ENCODE results near the gene DKKL1.
A peak's percentile ranks its signal among the peaks of the same experiment; 100 is the strongest.

DKKL1 gene

DNA sequence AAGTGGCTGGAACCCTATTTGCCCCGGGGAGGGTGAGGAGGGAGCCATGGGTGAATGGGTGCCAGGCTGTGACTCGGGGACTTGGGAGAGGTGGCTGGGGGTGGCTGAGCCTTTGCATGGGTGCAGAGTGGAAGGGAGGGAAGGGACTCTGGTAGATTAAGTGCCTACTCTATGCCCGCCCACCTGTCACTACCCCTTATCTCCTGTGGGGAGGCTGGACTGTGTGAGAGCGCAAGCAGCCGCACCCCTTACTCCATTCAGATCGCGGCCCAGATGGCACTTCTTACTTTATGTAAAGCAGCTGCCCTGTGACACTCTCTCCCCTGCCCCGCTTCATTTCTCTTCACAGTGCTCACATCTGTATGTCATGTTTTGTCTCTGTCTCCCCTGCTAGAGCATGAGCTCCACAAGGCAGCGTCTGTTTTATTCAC lies 27.3 kb downstream of the DKKL1 start:
- H3K9me3 Mint-ChIP-seq: no peaks in the 10 kb centered on the region
- no peak overlapping the region for H3K27ac Mint-ChIP-seq
- peaks cover 14% of the 10 kb centered on the region for H3K4me1 Mint-ChIP-seq (ENCODE audit: low read depth)
- DNase-seq (ENCODE audit: low spot score): no peak
- H3K27me3 Mint-ChIP-seq (ENCODE audit: low read depth): peaks cover 2% of the 10 kb centered on the region
- H3K4me3 Mint-ChIP-seq: no peak overlapping the region
- no peaks in the 10 kb centered on the region for H3K36me3 Mint-ChIP-seq (ENCODE audit: low read depth)

DNA sequence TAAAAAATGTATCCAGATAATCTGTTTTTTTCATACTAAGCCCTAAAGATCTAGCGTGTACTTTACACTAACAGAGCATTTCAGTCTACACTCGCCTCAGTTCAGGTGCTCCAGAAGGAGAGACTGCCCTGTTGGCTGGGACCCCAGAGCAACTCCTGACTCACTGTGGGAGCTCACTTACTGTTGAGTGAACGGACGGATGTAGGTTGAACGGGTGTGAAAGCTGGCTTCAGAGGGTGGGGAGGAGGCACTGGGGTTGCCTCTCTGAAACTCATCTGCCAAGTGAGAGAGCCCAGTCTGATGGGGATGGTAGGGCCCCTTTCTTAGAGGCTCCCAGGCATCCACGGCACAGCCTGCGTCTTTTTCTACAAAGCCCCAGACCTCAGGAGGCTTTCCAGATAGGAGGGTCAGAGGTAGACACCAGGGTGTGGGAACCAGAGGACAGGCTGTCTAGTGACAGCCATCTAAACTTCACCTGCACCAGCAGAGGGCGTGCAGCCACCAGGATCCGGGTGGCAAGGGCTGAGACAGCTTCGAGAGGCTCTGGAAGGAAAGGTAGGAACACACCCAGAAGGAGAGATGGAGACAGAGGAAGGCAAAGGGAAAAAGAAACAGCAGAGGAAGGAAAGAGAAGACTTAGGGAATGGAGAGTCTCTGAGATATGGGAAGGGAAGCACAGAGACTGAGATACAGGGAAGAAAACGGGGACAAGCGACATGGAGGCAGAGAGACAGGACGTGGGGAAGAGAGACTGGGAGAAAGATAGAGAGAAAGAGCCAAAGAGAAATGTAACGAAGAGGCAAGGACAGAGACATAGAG lies 28.1 kb downstream of the DKKL1 start:
- Mint-ChIP-seq H3K27ac (peak overlapping the region; percentile 49), H3K4me1 (ENCODE audit: low read depth) (peaks cover 14% of the 10 kb centered on the region), H3K4me3 (no peak overlapping the region), H3K9me3 (no peaks in the 10 kb centered on the region), H3K36me3 (ENCODE audit: low read depth) (no peaks in the 10 kb centered on the region), H3K27me3 (ENCODE audit: low read depth) (peaks cover 2% of the 10 kb centered on the region)
- DNase-seq (ENCODE audit: low spot score): peak; percentile 72

- Mint-ChIP-seq H3K4me1 (ENCODE audit: low read depth) (peaks cover 22% of the 10 kb centered on the region), H3K4me3 (no peak overlapping the region), H3K9me3 (no peaks in the 10 kb centered on the region), H3K36me3 (ENCODE audit: low read depth) (no peaks in the 10 kb centered on the region), H3K27me3 (ENCODE audit: low read depth) (peaks cover 11% of the 10 kb centered on the region), H3K27ac (no peak overlapping the region)
- DNase-seq (ENCODE audit: low spot score): no peak
These were observed 30.2 kb downstream of the DKKL1 start for GRCh38 chr19:49393881-49394280.

DNA sequence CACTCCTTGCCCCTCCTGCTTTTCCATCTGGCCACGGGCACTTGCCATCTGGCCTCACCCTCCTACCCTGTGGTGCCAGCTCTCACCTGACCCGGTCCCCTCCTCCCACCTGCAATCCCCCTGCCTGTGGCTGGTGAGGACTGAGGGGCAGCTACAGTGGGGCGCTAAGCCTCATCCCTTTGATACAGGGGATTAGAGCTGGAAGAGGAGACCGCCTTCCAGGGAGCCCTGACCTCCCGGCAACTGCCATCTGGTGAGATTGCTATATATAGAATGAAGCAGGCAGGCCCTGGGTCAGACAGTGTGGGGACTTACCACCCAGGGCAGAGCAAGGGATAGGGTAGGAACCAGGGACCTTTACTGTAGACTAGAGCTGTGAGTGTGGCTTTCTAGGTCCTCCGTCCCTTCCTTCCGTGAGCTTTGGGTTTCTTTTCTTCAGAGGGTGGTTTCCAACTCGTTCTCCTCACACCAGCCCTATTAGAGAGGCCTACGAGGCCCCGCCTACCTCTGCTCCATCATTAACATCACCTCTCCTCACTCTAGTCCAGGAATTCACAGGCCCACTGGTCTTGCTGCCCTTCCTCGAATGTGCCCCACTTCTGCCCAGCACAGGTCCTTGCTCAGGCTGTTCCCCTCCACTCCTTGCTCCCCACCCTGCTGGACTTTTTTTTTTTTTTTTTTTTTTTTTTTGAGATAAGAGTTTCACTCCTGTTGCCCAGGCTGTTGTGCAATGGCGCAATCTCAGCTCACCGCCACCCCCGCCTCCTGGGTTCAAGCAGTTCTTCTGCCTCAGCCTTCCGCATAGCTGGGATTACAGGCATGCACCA lies 32.1 kb downstream of the DKKL1 start:
- DNase-seq (ENCODE audit: low spot score): no peak
- H3K27ac Mint-ChIP-seq: no peak overlapping the region

DNA sequence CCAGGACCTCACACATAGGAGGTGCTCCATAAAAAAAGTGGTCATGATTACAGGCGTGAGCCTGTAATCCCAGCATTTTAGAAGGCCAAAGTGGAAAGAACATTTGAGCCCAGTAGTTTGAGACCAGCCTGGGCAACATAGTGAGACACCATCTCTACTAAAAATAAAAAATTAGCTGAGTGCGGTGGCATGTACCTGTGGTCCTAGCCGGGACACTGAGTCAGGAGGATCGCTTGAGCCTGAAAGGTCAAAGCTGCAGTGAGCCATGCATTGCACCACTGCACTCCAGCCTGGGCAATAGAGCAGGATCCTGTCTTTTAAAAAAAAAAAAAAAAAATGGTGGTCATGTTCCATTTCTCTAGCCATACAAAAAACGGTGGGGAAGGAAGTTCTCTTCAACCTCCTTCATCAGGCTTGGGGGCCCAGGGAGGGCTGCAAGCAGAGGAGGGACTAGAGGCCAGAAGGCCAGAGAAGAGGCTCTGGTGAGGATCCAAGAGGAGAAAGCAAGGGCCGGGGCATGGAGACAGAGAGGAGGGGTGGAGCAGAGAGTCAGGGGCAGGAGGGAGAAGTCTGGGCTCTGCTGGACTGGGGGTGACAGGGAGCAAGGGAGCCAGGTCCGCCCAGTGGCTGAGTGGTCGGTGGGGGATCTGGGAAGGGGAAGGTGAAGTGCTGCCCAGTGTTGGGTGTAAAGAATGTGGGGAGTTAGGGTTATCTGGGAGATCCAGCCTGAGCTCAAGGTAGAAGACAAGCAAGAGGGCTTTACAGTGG lies 33.2 kb downstream of the DKKL1 start:
- Mint-ChIP-seq H3K9me3 (no peaks in the 10 kb centered on the region), H3K27ac (no peak overlapping the region), H3K27me3 (ENCODE audit: low read depth) (peaks cover 10% of the 10 kb centered on the region), H3K4me1 (ENCODE audit: low read depth) (peaks cover 18% of the 10 kb centered on the region), H3K36me3 (ENCODE audit: low read depth) (no peaks in the 10 kb centered on the region), H3K4me3 (no peak overlapping the region)
- DNase-seq (ENCODE audit: low spot score): no peak

More for the DNA sequence above, 32.1 kb downstream of the DKKL1 start:
- H3K4me3 Mint-ChIP-seq: no peak overlapping the region
- no peaks in the 10 kb centered on the region for H3K9me3 Mint-ChIP-seq
- H3K4me1 Mint-ChIP-seq (ENCODE audit: low read depth): peaks cover 23% of the 10 kb centered on the region
- H3K36me3 Mint-ChIP-seq (ENCODE audit: low read depth): no peaks in the 10 kb centered on the region
- H3K27me3 Mint-ChIP-seq (ENCODE audit: low read depth): peaks cover 11% of the 10 kb centered on the region

- Mint-ChIP-seq H3K4me3 (peak overlapping the region; percentile 22), H3K27ac (peak overlapping the region; percentile 64), H3K27me3 (ENCODE audit: low read depth) (peaks cover 9% of the 10 kb centered on the region), H3K36me3 (ENCODE audit: low read depth) (no peaks in the 10 kb centered on the region), H3K4me1 (ENCODE audit: low read depth) (peaks cover 15% of the 10 kb centered on the region), H3K9me3 (no peaks in the 10 kb centered on the region)
- no peak for DNase-seq (ENCODE audit: low spot score)
These were observed 34.4 kb downstream of the DKKL1 start for GRCh38 chr19:49398001-49398615.

- H3K27ac Mint-ChIP-seq: peak overlapping the region; percentile 28
- H3K4me3 Mint-ChIP-seq: peak overlapping the region; percentile 15
These were observed 35.3 kb downstream of the DKKL1 start for GRCh38 chr19:49398931-49399330.

GRCh38 chr19:49400029-49400428 lies 36.4 kb downstream of the DKKL1 start:
- Mint-ChIP-seq H3K4me3 (no peak overlapping the region), H3K36me3 (ENCODE audit: low read depth) (no peaks in the 10 kb centered on the region), H3K9me3 (no peaks in the 10 kb centered on the region), H3K27me3 (ENCODE audit: low read depth) (peaks cover 9% of the 10 kb centered on the region), H3K27ac (no peak overlapping the region), H3K4me1 (ENCODE audit: low read depth) (peaks cover 20% of the 10 kb centered on the region)
- DNase-seq (ENCODE audit: low spot score): no peak

More at GRCh38 chr19:49398931-49399330, 35.3 kb downstream of the DKKL1 start:
- no peaks in the 10 kb centered on the region for H3K9me3 Mint-ChIP-seq
- no peak for DNase-seq (ENCODE audit: low spot score)
- no peaks in the 10 kb centered on the region for H3K36me3 Mint-ChIP-seq (ENCODE audit: low read depth)
- peaks cover 20% of the 10 kb centered on the region for H3K4me1 Mint-ChIP-seq (ENCODE audit: low read depth)
- H3K27me3 Mint-ChIP-seq (ENCODE audit: low read depth): peaks cover 9% of the 10 kb centered on the region

DNA sequence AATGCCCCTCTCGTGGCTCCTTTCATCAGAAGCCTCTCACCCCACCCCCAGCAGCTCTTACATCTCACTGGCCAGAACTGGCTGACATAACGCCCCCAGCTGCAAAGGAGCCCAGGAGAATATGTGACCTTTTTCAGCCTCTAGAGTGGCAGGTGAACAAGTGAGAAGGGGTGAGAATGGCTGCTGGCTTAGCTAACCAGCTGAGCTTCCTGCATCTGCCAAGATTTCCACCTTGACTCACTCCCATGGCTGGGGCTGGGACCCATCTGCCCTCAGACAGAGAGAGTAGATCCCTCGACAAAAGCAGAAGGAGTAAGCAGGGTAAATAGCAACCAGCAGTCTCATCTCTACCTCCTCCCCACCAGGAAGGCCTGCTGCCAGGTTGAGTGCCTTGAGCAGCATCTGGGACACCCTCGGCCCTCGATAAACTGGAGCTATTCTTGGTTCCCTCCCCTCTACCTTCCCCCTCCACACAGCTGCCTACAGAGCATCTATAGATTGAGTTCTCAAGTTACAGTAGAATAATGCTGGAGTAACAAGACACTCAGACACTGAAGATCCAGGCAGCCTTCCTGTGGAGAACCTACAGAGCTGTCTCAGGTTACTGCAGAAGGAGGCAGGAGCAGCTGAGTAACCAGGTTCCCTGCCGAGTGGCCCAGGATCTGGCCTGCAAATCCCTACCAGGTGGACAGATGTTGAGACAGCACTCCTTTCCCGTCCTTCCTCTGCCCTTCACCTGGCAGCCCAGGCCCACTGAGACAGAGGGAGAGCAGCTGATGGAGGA lies 39.9 kb downstream of the DKKL1 start:
- DNase-seq (ENCODE audit: low spot score): no peak
- Mint-ChIP-seq H3K36me3 (ENCODE audit: low read depth) (no peaks in the 10 kb centered on the region), H3K27me3 (ENCODE audit: low read depth) (peaks cover 2% of the 10 kb centered on the region), H3K4me3 (no peak overlapping the region), H3K9me3 (no peaks in the 10 kb centered on the region), H3K27ac (no peak overlapping the region), H3K4me1 (ENCODE audit: low read depth) (peaks cover 32% of the 10 kb centered on the region)

DNA sequence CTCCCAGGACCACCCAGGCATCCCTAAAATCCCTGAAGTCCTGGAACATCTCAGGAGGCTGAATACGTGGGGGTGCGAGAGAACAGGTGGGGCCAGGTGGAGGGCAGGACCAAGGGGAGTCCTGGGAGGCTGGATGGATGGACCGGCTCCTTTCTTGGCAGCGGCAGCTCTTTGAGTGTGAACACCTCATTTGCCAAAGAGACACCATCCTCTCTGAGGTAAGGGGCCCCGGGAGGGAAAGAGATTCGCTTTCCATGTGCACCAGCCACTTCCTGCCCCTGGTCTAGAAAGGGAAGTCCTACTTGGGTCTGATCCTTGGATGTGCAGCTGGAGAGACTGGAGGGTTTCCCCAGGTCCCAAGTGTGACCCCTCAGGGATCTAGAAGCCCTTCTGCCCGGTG lies 43.4 kb downstream of the DKKL1 start:
- peaks cover 5% of the 10 kb centered on the region for H3K36me3 Mint-ChIP-seq (ENCODE audit: low read depth)
- no peak overlapping the region for H3K4me3 Mint-ChIP-seq
- DNase-seq (ENCODE audit: low spot score): no peak
- H3K27me3 Mint-ChIP-seq (ENCODE audit: low read depth): no peaks in the 10 kb centered on the region
- H3K9me3 Mint-ChIP-seq: no peaks in the 10 kb centered on the region
- H3K4me1 Mint-ChIP-seq (ENCODE audit: low read depth): peaks cover 56% of the 10 kb centered on the region
- H3K27ac Mint-ChIP-seq: no peak overlapping the region

- no peaks in the 10 kb centered on the region for H3K9me3 Mint-ChIP-seq
These were observed 43.9 kb downstream of the DKKL1 start for GRCh38 chr19:49407482-49408015.

GRCh38 chr19:49408816-49409440 lies 45.3 kb downstream of the DKKL1 start:
- DNase-seq (ENCODE audit: low spot score): no peak
- Mint-ChIP-seq H3K4me1 (ENCODE audit: low read depth) (peaks cover 53% of the 10 kb centered on the region), H3K36me3 (ENCODE audit: low read depth) (peaks cover 5% of the 10 kb centered on the region), H3K4me3 (peak overlapping the region; percentile 71), H3K27me3 (ENCODE audit: low read depth) (peaks cover 3% of the 10 kb centered on the region), H3K9me3 (no peaks in the 10 kb centered on the region), H3K27ac (peak overlapping the region; percentile 96)

More at GRCh38 chr19:49407482-49408015, 43.9 kb downstream of the DKKL1 start:
- Mint-ChIP-seq H3K4me3 (peak overlapping the region; percentile 54), H3K27me3 (ENCODE audit: low read depth) (peaks cover 3% of the 10 kb centered on the region), H3K4me1 (ENCODE audit: low read depth) (peaks cover 58% of the 10 kb centered on the region), H3K27ac (peak overlapping the region; percentile 7), H3K36me3 (ENCODE audit: low read depth) (peaks cover 5% of the 10 kb centered on the region)
- no peak for DNase-seq (ENCODE audit: low spot score)

Data from T-helper 2 cell treated with Interferon-gamma antibody and Interleukin-4, amounts not matched to agents 5 μg/mL and 100 μg/mL, for 36 hours (primary cell).